GM19438 (cell line): Measurements from ENCODE around the gene S100B.
"Not testable (repeated sequence)": the region's sequence is repeated elsewhere in the genome, so short reads cannot be mapped to it uniquely, and the experiment has no call there.

Experiments used
- ATAC-seq: cut with Tn5 transposase; IDR thresholded peaks from one replicate; pipeline ENCODE4 v1.9.1; 2021; ENCODE audit warnings: low read depth; ENCODE audit not compliant: unreplicated experiment

The S100B gene

DNA sequence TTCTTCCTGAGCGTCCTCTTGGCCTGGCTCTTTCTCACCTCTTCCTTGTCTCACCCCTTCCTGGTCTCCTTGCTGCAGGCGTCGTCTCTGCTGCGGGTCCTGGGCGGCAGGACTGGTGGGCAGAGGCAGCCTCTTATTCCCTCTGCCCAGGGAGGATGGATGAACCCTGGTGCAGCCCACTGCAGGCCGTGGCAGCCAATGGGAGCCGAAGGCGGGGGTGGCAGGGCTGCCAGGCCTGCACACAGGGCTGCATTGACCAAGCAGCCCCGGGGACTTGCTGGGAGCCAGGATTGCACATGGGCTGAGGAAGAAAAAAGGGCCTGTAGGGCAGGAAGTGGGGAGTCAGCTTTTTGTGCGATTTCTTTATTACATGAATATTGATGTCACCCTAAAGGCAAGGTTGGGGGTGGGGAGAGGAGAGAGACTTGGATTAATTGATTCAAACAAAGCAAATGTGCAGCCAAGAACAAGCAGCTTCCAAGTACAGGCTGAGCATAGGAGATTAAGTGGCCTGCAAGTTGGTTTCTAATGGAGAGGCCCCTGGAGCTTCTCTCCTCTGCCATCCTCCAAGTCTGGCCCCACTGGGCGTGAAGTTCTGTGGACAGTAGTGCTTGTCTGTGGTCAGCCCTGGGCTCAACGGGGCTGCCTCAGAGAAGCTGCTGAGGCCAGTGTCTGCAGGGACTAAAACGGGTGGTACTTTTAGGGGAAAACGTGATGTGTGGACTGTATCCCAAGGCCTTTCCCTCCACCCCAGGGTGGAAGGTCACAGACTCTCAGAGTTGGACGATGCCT lies at the start of gene S100B:
Gene S100B (minus strand): TSS at position 108 of the 792 bp plus-strand sequence. CDS start 2,667 bp downstream, outside the sequence.
- ATAC-seq, result no peak

DNA sequence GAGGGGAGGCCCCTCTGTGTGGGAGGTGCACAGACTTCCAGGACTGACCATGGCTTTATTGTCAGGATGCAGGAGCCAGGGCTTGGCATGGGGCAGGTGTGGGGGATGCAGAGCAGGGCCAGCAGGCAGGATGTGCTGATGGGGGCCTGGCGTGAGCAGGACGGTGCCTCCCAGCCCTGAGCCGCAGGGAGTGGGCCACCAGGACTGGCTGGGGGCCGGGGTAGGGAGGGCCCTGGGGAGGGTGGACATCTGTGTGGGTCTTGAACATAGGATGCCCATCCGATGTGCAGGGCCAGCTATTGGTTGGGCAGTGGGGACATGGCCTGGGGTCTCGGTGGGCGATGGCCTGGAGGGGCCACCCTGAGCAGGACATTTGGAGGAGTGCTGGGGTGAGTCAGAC lies 46.2 kb upstream of the S100B start:
- no peak for ATAC-seq

DNA sequence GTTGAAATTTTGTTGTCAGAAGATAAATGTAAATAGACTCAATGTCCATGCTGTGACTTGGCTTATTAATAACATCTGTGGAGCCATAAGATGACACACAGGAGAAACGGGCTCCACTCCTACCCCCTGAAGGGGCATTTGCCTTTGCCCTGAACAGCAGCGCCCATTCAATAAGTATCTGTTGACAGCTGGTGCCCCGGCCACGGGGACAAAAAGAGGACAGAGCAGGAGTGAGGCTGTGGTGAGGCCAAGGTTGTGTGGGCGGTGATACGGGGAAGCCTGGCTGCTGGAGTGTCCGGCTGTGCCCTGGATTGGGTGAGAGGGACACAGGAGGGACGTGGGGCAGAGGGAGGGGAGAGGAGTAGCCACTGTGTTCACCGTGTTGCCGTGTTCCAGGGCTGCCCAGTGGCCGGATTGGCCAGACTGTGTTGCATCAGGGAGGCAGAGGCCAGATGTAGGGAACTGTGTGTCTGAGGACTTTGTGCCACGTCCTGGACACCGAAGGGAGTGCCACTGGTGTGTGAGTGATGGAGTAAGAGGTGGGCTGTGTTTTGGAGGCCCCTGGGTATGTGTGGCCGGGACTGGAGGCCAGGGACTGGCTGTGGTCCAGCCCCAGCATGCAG lies 45.7 kb upstream of the S100B start:
- ATAC-seq, result no peak

DNA sequence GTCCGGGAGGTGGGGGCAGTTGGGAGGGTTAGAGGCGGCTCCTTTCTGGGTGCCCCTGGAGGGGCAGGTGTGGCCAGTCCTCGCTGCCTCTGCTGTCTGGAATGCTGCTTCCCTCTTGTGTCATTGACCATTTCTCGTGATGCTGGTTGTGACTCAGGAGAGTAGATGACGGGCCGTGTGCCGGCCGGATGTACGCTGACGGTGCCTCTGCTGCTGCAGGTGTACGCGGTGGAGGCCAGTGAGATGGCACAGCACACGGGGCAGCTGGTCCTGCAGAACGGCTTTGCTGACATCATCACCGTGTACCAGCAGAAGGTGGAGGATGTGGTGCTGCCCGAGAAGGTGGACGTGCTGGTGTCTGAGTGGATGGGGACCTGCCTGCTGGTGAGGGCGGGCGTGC lies 44.5 kb upstream of the S100B start:
- ATAC-seq, result no peak

DNA sequence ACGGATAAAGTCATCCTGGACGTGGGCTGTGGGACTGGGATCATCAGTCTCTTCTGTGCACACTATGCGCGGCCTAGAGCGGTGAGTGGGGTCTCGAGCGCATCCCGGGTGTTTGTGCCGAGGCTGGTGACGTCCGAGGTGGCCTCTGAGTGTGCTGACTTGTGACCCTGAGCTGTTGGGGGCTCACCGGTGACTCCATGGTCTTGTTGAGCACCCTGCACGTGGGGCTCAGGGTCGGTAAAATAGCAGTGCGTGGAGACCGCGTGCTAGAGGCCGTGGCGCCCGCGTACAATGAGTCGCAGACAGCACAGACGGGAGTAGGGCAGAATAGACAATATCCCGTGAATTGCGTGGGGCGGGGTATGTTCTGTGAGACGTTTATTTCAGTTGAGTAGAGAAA lies 43.7 kb upstream of the S100B start:
- ATAC-seq, result no peak

DNA sequence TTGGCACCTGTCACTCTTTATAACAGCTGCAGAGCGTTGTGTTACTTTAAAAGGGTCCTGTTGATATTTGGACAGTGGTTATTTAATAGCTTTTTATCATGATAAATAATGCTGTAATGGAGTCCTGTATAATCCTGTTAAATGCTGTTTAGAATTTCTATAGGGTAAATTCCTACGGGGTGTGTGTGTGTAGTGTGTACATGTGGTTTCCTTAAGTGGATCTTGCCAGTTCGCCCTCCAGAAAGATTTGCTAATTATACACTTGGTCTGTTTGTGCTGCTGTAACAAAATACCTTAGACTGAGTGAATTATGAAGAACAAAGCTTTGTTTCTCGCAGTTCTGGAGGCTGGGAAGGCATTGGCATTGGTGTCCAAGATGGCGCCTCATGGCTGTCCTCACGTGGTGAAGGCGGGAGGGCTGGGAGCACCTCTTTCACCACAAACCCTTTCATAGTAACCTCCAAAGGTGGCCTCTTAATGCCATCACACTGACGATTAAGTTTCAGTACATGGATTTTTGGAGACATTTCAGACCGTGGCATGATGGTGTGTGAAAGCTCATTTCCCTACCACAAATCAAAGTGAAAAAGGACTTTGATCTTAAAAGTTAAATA lies 41.8 kb upstream of the S100B start:
- ATAC-seq, result no peak

DNA sequence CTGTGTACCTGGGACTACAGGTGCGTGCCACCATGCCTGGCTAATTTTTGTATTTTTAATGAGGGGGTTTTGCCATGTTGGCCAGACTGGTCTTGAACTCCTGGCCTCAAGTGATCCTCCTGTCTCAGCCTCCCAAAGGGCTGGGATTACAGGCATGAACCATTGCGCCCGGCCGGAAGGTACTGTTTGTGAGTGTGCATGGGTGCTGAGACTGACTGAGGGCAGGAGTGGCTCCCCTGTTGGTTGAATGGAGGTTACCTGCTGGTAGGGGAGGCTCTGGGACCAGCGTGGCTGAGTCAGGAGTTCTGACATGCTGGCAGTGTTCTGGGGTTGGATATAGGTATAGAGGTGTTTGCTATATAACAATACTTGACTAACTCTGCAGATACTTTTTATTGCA lies 41.0 kb upstream of the S100B start:
- ATAC-seq, result no peak

DNA sequence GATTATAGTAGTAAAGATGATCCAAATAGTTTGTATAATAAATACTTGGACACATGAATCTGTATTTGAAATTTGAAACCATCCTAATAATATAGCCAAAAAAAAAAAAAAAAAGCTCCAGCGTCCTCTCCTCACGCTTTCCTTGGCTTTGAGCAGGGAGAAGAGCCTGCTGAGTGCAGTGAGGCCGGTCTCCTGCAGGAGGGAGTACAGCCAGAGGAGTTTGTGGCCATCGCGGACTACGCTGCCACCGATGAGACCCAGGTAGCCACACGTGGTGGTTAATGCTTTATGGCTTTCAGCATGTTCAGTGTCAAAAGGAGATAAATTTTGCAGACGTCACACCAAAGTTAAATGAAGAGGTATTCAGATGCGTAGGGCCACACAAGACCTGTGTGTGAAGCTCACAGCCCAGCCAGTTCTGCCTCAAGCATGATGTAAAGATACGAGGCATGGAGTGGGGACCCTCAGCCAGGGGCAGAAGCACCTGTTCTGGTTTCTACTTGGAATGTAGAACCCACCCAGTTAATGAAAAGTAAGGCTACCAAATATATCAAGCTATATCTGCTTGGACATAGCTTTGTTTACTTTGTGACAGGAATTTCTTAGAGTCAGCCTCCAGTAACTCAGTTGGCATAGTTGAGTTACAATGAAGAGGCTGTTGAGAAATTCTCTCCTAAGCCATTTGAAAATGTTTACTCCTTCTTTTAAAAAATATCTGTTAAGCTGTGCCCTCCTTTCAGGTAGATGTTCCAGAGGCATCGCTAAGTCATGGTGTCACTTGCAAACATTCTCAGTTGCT lies 38.7 kb upstream of the S100B start:
- ATAC-seq, result no peak

DNA sequence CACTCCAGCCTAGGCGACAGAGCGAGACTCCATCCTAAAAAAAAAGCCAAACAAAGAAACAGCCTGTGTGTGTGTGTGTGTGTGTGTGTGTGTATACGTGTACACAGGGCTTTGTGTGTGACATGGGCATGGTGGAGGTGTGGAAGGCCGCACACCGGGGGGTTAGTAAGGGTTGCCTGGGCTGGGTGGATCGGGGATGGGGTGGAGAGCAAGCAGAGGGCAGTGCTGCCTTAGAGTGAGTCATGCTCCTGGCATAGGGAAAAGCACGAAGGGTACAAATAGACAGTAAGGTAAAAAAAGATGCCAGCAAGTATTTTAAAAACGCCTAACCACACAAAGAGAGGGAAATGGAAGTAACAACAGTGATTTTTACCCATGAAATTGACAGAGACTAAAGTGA lies 36.8 kb upstream of the S100B start:
- no peak for ATAC-seq

DNA sequence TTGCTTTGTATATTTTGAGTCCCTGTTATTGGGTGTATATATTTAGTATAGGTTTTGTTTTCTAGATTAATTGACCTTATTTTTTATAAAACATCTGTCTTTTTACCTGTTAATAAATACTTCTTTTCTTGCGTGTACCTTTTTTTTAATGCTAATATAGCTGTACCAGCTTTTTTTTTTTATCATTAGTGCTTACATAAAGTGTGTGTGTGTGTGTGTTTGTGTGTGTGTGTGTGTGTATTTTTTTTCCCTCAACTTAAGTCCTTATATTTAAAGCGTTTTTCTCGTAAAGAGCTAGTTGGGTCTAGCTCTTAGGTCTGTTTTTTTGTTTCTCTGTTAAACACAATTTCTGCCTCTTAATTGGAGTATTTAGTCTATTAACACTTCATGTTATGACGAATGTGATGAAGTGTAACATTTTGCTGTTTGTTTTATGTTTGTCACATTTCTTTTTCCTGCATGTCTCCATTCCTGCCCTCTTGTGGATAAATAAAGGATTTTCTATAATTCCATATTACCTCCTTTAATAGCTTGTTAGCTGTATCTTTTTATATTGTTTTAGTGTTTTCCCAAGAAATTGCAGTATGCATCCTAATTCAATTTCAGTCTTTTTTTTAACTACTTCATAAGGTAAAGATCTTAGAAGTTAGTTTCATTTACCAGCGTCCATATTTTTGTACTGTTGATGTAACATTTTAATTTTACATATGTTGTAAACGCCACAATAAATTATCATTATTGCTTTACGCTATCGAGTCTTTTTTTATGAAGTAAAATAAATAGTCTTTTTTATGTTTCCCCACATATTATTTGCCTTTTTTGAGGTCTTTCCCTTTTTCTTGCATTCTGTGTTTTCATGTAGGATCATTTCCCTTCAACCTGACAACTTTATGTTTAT lies 34.9 kb upstream of the S100B start:
- no peak for ATAC-seq

DNA sequence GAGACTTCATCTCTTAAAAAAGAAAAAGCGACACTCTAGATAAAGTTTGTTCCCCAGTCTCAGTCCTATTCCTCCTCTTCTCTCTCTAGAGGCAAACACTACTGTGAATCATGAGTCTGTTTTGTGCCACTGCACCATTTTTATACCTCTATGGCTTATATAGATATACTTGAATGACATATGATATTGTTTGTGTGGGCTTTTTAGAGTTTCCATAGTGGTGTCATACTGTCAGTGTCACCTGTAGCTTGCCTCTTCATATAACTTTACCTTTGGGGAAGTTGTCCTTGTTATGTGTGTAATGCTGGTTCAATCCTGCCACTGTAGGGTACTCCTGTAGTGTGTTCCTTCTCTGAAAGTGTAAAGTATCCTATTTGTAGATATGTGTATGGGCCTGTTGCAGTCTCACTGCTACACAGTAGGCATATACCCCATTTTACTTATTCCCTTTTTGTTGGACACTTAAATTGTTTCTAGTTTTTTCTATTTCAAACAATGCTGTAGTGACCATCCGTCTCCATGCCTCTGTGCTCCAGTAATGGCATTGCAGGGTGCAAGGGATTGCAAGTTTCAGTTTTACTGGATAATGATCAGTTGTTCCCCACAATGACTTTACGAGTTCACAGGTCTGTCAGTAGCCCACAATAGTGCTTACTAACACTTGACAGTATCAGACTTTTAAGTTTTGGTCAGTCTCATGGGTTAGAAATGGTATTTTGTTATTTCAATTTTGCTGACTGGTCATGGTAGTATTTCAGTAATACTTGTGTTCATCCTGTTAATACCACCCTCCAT lies 33.3 kb upstream of the S100B start:
- ATAC-seq, result no peak

DNA sequence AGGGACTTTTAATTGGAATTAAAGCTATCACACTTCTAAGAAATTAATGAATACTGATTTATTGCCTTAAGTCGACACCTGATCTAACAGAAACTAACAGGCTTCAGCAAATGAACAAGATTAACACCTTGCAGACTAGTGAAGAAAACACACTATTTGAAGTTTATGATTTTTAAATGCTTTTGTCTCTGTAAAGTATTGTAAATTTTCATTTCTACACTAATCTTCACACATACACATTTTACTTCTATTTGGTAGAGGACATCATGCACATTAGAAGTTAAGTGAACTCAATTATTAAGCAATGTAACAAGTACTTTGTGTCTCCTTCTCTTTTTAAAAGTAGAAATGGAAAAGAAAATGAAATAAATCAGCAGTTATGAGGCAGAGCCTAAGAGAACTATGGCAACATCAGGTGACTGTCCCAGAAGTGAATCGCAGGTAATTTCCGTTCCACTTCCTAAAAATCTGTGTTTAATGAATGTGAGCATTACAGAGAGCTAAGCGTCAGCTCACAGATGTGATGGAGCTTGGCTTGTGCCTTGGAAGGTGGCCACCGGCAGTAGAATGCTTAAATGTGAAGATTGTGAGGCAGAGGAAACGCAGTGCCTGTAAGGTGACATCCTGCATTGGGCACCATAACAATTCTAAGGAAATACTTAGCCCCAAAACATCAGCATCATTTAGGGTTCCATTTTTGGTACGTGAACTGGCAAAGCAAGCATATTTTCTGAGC lies 31.8 kb upstream of the S100B start:
- ATAC-seq, result no peak

DNA sequence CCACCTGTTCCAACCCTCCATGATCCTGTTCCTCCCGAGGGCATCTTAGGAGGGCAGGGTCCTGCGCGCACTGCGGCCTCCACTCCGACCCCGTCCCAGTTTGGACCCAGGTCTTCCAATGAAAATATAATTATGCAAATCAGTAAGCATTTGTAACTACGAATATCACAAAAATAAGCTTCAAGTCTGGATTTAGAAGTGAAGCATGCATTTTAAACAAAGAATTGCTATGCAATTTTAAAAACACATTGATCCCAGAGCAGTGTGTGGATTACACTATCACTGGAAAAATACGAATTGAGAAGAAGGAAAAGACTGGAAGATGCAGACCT lies 31.3 kb upstream of the S100B start:
- no peak for ATAC-seq

DNA sequence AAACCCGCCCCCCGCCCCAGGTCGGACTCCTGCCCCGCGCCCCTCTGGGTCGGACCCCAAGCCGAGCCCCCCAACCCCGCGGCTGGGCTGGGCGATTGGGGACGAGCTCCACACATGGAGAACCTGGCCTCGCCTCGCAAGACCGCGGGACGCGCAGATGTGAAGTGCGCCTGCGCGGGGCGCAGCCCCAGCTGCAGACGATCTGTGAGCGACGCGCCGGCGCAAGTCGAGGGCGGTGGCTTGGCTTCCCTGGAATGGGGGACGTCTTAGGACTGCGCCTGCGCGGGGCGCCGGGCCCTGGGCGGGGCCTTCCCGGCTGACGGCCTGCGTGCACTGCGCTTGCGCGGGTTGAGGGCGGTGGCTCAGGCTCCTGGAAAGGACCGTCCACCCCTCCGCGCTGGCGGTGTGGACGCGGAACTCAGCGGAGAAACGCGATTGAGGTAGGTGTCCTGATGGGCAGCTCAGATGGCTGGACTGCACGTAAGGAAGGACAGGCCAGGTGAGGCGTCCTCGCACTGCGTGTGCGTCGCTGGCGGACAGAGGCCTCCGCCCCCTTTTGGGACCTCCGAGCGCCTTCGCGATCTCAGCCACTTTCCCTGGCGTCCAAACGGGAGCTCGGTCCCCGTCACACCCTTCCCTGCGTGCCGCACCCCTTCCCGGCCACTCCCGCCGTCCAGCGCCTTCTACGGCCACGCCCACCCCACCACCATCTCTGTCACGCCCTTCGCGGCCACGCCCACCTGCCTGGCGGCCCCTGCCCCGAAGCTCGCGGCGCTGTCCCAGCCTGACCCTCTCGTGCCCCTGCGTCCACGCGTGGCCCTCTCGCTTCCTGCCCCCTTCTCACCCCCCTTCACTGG lies 30.7 kb upstream of the S100B start, which contains the start of gene PRMT2:
Gene PRMT2 (plus strand): TSS at position 351 of the 857 bp plus-strand sequence. CDS start 1,278 bp downstream, outside the sequence.
- peak; percentile 88 for ATAC-seq

DNA sequence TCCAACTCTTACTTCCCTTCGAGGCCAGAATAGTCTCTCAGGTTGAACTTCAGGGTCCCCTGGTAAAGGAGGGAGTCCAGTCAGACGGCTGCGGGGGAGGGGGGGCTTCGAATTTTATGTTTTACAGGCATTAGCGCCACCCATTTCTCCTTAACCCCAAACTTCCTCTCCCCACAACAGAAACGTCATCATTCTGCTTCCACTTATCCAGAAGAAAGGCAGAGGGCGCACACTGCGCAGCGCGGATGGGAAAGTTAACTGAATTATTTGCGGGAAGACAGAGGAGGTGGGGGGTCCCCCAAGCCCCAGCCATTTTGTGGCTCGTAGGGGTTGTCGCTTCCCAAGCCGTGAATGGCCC lies 30.1 kb upstream of the S100B start:
- peak; percentile 36 for ATAC-seq

DNA sequence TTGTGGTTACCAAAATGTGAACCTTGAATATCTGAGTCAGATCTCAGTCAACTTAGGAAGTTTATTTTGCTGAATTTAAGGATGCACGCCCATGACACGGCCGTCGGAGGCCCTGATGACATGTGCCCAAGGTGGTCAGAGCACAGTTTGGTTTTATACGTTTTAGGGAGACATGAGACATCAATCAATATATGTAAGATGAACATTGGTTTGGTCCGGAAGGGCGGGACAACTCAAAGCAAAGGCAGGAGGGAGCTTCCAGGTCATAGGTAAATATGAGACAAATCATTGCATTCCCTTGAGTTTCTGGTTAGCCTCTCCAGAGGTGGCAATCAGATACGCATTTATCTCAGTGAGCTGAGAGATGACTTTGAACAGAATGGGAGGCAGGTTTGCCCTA lies 29.5 kb upstream of the S100B start:
- ATAC-seq, result no peak

DNA sequence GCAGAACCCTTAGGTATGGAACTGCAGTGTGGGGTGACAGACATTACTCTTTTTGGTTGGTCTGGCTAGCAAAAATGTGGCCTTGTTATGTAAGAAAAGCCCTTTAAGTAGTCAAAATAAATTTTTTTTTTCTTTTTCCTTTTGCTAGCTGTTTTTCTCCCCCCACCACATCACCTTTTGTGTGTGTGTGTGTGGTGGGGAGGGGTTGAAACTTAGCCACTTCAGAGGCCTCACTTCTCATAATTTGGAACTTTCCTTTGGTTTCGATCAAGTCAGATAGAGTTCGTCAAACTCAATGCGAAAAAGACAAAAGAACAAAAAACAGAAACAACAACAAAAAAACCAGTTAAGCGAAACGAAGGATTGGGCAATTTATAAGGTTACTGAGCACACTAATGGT lies 28.7 kb upstream of the S100B start:
- no peak for ATAC-seq

DNA sequence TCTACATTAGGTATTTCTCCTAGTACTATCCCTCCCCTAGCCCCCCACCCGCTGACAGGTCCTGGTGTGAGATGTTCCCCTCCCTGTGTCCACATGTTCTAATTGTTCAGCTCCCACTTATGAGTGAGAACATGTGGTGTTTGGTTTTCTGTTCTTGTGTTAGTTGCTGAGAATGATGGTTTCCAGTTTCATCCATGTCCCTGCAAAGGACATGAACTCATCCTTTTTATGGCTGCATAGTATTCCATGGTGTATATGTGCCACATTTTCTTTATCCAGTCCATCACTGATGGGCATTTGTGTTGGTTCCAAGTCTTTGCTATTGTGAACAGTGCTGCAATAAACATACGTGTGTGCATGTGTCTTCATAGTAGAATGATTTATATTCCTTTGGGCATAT lies 26.0 kb upstream of the S100B start:
- not testable (repeated sequence) for ATAC-seq
